K562 (cell line): ENCODE data around the gene PRKACB.

Experiments used
- ATF3 ChIP-seq, 2 experiments: fragments of 450-650 bp in 1 of 2; sonication (generic) in 1 of 2; formaldehyde crosslinking in 1 of 2; IDR thresholded peaks in 1 of 2; conservative IDR thresholded peaks in 1 of 2; 2 replicates each; pipeline versions ENCODE4 v1.6.1 to v1.8.1; 2016 to 2023; ENCODE audit warnings: mild to moderate bottlenecking in 2 of 2, moderate library complexity in 2 of 2, inconsistent platforms in 1 of 2, missing genetic modification reagents in 1 of 2
- FOXM1 ChIP-seq, 2 experiments: fragments of 450-650 bp in 1 of 2; sonication (generic) in 1 of 2; formaldehyde crosslinking in 1 of 2; IDR thresholded peaks; 2 replicates each; pipeline versions ENCODE4 v1.6.1 to v1.9.0; 2017 to 2022; ENCODE audit warnings: low read depth in 2 of 2, mild to moderate bottlenecking in 2 of 2, missing genetic modification reagents in 1 of 2, moderate library complexity in 1 of 2
- MYC ChIP-seq, 2 experiments: fragments of 250-450 bp in 1 of 2; sonication (Bioruptor Pico) in 1 of 2; IDR thresholded peaks; 2 replicates each; pipeline versions ENCODE4 v1.5.1 to v1.6.1; 2012 to 2021; ENCODE audit warnings: low read depth in 2 of 2, borderline replicate concordance in 1 of 2, improper control_type of control experiment in 1 of 2, low read length in 1 of 2, mild to moderate bottlenecking in 1 of 2, moderate library complexity in 1 of 2
- NRF1 ChIP-seq, 2 experiments: fragments of 450-650 bp; IDR thresholded peaks in 1 of 2; conservative IDR thresholded peaks in 1 of 2; 2 replicates each; pipeline ENCODE4 v1.6.1; 2014; ENCODE audit warnings: mild to moderate bottlenecking in 2 of 2
- POLR2A ChIP-seq: fragments of 450-650 bp; conservative IDR thresholded peaks from 2 replicates; pipeline ENCODE4 v1.6.1; 2016
- POLR2AphosphoS5 ChIP-seq: IDR thresholded peaks from 2 replicates; pipeline ENCODE4 v1.6.1; 2011; ENCODE audit warnings: mild to moderate bottlenecking, low read depth, low read length, moderate library complexity; ENCODE audit not compliant: control insufficient read depth, insufficient read depth
- RBBP5 ChIP-seq: fragments of 200-600 bp; sonication (generic); IDR thresholded peaks from 2 replicates; pipeline ENCODE4 v1.6.1; 2012; ENCODE audit warnings: borderline replicate concordance, mild to moderate bottlenecking, low read length, control low read depth, inconsistent platforms; ENCODE audit not compliant: insufficient read depth, poor library complexity, severe bottlenecking
- USF2 ChIP-seq: sonication (generic); formaldehyde crosslinking; IDR thresholded peaks from 2 replicates; pipeline ENCODE4 v1.5.0; 2020; ENCODE audit warnings: missing genetic modification reagents
- ZNF121 ChIP-seq: sonication (generic); formaldehyde crosslinking; conservative IDR thresholded peaks from 2 replicates; pipeline ENCODE4 v1.8.0; 2022; ENCODE audit warnings: missing genetic modification reagents
- ZNF766 ChIP-seq: fragments of 200-800 bp; sonication (Bioruptor generic); conservative IDR thresholded peaks from 2 replicates; pipeline ENCODE4 v1.6.1; 2016; ENCODE audit warnings: missing genetic modification characterization, missing compliant biosample characterization
- TF ChIP-seq, protein P1 (sequence below): fragments of 450-650 bp; IDR thresholded peaks from 2 replicates; pipeline ENCODE4 v1.6.1; 2018; ENCODE audit not compliant: partially characterized antibody
- TF ChIP-seq, protein P2 (sequence below), 3 experiments: IDR thresholded peaks in 2 of 3; conservative IDR thresholded peaks in 1 of 3; 2 replicates each; pipeline ENCODE4 v1.5.1; 2011 to 2012; ENCODE audit warnings: low read length in 3 of 3, mild to moderate bottlenecking in 3 of 3, control low read depth in 2 of 3, improper control_type of control experiment in 1 of 3, inconsistent platforms in 1 of 3, low read depth in 1 of 3, mixed read lengths in 1 of 3, moderate library complexity in 1 of 3; ENCODE audit not compliant: insufficient read depth in 2 of 3
- TF ChIP-seq, protein P3 (sequence below): sonication (generic); formaldehyde crosslinking; IDR thresholded peaks from 2 replicates; pipeline ENCODE4 v1.4.0; 2020; ENCODE audit warnings: mild to moderate bottlenecking, missing genetic modification reagents

GRCh38 chr1:84206375-84206774 is 62.3 kb downstream of the PRKACB start:
- TF ChIP-seq RBBP5, result no peak
- no peak for TF ChIP-seq POLR2A
- no peak for TF ChIP-seq ZNF121 (CRISPR knock-in tag)
- no peak for TF ChIP-seq MYC (IDR thresholded peaks at IDR 0.05; ENCODE audit: low read depth, low read length)
- TF ChIP-seq MYC (CRISPR knock-in tag; IDR thresholded peaks at IDR 0.05; ENCODE audit: borderline replicate concordance, low read depth), result no peak
- no peak for TF ChIP-seq POLR2AphosphoS5
- TF ChIP-seq FOXM1 (IDR thresholded peaks at IDR 0.05; ENCODE audit: low read depth), result no peak
- TF ChIP-seq FOXM1 (CRISPR knock-in tag; IDR thresholded peaks at IDR 0.05; ENCODE audit: low read depth), result no peak
- TF ChIP-seq ZNF766, result no peak
- no peak for TF ChIP-seq ATF3 (IDR thresholded peaks at IDR 0.05)
- no peak for TF ChIP-seq ATF3 (CRISPR knock-in tag; conservative IDR thresholded peaks at IDR 0.05)
- TF ChIP-seq, protein P1, sequence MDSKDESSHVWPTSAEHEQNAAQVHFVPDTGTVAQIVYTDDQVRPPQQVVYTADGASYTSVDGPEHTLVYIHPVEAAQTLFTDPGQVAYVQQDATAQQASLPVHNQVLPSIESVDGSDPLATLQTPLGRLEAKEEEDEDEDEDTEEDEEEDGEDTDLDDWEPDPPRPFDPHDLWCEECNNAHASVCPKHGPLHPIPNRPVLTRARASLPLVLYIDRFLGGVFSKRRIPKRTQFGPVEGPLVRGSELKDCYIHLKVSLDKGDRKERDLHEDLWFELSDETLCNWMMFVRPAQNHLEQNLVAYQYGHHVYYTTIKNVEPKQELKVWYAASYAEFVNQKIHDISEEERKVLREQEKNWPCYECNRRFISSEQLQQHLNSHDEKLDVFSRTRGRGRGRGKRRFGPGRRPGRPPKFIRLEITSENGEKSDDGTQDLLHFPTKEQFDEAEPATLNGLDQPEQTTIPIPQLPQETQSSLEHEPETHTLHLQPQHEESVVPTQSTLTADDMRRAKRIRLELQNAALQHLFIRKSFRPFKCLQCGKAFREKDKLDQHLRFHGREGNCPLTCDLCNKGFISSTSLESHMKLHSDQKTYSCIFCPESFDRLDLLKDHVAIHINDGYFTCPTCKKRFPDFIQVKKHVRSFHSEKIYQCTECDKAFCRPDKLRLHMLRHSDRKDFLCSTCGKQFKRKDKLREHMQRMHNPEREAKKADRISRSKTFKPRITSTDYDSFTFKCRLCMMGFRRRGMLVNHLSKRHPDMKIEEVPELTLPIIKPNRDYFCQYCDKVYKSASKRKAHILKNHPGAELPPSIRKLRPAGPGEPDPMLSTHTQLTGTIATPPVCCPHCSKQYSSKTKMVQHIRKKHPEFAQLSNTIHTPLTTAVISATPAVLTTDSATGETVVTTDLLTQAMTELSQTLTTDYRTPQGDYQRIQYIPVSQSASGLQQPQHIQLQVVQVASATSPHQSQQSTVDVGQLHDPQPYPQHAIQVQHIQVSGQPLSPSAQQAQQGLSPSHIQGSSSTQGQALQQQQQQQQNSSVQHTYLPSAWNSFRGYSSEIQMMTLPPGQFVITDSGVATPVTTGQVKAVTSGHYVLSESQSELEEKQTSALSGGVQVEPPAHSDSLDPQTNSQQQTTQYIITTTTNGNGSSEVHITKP, result no peak
- no peak for TF ChIP-seq NRF1 (conservative IDR thresholded peaks at IDR 0.05 in 1 of 2, IDR thresholded peaks at IDR 0.05 in 1 of 2)
- TF ChIP-seq, protein P2, sequence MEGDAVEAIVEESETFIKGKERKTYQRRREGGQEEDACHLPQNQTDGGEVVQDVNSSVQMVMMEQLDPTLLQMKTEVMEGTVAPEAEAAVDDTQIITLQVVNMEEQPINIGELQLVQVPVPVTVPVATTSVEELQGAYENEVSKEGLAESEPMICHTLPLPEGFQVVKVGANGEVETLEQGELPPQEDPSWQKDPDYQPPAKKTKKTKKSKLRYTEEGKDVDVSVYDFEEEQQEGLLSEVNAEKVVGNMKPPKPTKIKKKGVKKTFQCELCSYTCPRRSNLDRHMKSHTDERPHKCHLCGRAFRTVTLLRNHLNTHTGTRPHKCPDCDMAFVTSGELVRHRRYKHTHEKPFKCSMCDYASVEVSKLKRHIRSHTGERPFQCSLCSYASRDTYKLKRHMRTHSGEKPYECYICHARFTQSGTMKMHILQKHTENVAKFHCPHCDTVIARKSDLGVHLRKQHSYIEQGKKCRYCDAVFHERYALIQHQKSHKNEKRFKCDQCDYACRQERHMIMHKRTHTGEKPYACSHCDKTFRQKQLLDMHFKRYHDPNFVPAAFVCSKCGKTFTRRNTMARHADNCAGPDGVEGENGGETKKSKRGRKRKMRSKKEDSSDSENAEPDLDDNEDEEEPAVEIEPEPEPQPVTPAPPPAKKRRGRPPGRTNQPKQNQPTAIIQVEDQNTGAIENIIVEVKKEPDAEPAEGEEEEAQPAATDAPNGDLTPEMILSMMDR (IDR thresholded peaks at IDR 0.05 in 2 of 3, conservative IDR thresholded peaks at IDR 0.05 in 1 of 3; ENCODE audit: insufficient read depth in 2 of 3, low read depth in 1 of 3, low read length in 3 of 3), result no peak
- no peak for TF ChIP-seq USF2 (CRISPR knock-in tag)
- TF ChIP-seq, protein P3, sequence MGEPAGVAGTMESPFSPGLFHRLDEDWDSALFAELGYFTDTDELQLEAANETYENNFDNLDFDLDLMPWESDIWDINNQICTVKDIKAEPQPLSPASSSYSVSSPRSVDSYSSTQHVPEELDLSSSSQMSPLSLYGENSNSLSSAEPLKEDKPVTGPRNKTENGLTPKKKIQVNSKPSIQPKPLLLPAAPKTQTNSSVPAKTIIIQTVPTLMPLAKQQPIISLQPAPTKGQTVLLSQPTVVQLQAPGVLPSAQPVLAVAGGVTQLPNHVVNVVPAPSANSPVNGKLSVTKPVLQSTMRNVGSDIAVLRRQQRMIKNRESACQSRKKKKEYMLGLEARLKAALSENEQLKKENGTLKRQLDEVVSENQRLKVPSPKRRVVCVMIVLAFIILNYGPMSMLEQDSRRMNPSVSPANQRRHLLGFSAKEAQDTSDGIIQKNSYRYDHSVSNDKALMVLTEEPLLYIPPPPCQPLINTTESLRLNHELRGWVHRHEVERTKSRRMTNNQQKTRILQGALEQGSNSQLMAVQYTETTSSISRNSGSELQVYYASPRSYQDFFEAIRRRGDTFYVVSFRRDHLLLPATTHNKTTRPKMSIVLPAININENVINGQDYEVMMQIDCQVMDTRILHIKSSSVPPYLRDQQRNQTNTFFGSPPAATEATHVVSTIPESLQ (CRISPR knock-in tag), result no peak
